ENCODE data around the gene YY1. TPM values are rescaled to one million over a fixed set of nuclear protein-coding genes. Genes with fewer than 3 reads are reported as not detected.

The YY1 gene
- total RNA-seq, 1 experiment from 2014 or later, result 97.0 TPM

DNA sequence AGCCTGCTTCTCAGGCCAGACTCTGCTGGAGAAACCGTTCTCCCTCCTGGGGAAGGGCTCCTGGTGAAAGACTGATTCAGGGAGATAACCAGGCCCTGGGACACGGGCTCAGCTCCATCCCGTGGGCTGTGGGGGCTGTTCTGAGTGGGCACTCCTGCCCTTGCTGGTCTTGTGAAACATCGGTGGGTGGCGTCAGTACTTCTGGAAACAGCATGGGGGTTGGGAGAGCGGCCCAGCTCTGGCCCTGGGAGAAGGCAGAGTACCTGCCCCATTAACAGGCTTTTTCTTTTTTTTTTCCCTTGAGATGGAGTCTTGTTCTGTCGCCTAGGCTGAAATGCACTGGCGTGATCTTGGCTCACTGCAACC, 85.0 kb downstream of the YY1 start:
- Histone ChIP-seq H3K27ac (ENCODE audit: low read depth, low read length, poor library complexity, severe bottlenecking) (no peak overlapping the region), H3K27me3 (replicated peaks; ENCODE audit: insufficient read depth, low read depth, low read length, poor library complexity) (no peaks in the 10 kb centered on the region), H3K4me1 (ENCODE audit: insufficient read depth, low read length, poor library complexity, severe bottlenecking) (no peaks in the 10 kb centered on the region), H3K36me3 (ENCODE audit: insufficient read depth, low read length, poor library complexity, severe bottlenecking) (no peaks in the 10 kb centered on the region), H3K9me3 (ENCODE audit: low read depth, low read length, poor library complexity, severe bottlenecking) (no peaks in the 10 kb centered on the region), H3K4me3 (ENCODE audit: low read depth, low read length, poor library complexity, severe bottlenecking) (no peak overlapping the region)
- no peak for DNase-seq (ENCODE audit: low spot score)
- intact Hi-C loops (cut with micrococcal nuclease; ENCODE audit: unreplicated experiment), result no loop called here
- ChIA-PET POLR2A (ENCODE audit: low non-redundant PET) (no interaction called here), CTCF (no interaction called here)
- no TSS peak for BruUV-seq (replicated peaks)
- TF ChIP-seq EZH2 (IDR thresholded peaks at IDR 0.05; ENCODE audit: borderline replicate concordance, low read depth, low read length, poor library complexity, severe bottlenecking), result no peak

DNA sequence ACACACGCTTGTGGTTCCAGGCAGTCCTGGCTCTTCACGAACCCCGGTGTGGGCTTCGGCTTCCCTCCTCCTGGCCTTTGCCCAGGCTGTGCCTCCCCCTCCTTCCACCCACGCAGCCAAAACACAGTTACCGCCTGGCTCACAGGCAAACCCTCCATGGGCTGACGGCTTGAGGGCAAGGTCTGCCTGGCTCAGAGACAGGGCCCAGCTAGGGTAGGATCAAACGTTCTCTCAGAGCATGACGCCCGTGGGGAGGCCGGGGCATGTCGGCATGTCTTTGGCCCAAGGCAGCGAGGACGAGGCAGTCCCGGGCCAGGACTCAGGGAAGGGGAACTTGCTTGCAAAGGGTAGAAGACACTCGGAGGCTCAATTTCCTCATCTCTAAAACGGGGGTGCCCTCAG, 86.3 kb downstream of the YY1 start:
- POLR2A ChIA-PET (ENCODE audit: low non-redundant PET), result no interaction called here
- CTCF ChIA-PET, result no interaction called here
- Histone ChIP-seq H3K27ac (ENCODE audit: low read depth, low read length, poor library complexity, severe bottlenecking) (no peak overlapping the region), H3K9me3 (ENCODE audit: low read depth, low read length, poor library complexity, severe bottlenecking) (no peaks in the 10 kb centered on the region), H3K27me3 (replicated peaks; ENCODE audit: insufficient read depth, low read depth, low read length, poor library complexity) (no peaks in the 10 kb centered on the region), H3K4me3 (ENCODE audit: low read depth, low read length, poor library complexity, severe bottlenecking) (no peak overlapping the region), H3K4me1 (ENCODE audit: insufficient read depth, low read length, poor library complexity, severe bottlenecking) (no peaks in the 10 kb centered on the region), H3K36me3 (ENCODE audit: insufficient read depth, low read length, poor library complexity, severe bottlenecking) (no peaks in the 10 kb centered on the region)
- intact Hi-C loops (cut with micrococcal nuclease; ENCODE audit: unreplicated experiment), result no loop called here
- no peak for DNase-seq (ENCODE audit: low spot score)
- BruUV-seq (replicated peaks), result no TSS peak
- TF ChIP-seq, protein P1, sequence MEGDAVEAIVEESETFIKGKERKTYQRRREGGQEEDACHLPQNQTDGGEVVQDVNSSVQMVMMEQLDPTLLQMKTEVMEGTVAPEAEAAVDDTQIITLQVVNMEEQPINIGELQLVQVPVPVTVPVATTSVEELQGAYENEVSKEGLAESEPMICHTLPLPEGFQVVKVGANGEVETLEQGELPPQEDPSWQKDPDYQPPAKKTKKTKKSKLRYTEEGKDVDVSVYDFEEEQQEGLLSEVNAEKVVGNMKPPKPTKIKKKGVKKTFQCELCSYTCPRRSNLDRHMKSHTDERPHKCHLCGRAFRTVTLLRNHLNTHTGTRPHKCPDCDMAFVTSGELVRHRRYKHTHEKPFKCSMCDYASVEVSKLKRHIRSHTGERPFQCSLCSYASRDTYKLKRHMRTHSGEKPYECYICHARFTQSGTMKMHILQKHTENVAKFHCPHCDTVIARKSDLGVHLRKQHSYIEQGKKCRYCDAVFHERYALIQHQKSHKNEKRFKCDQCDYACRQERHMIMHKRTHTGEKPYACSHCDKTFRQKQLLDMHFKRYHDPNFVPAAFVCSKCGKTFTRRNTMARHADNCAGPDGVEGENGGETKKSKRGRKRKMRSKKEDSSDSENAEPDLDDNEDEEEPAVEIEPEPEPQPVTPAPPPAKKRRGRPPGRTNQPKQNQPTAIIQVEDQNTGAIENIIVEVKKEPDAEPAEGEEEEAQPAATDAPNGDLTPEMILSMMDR (conservative IDR thresholded peaks at IDR 0.05; ENCODE audit: low read depth, low read length), result no peak
- no peak for TF ChIP-seq EZH2 (IDR thresholded peaks at IDR 0.05; ENCODE audit: borderline replicate concordance, low read depth, low read length, poor library complexity, severe bottlenecking)

DNA sequence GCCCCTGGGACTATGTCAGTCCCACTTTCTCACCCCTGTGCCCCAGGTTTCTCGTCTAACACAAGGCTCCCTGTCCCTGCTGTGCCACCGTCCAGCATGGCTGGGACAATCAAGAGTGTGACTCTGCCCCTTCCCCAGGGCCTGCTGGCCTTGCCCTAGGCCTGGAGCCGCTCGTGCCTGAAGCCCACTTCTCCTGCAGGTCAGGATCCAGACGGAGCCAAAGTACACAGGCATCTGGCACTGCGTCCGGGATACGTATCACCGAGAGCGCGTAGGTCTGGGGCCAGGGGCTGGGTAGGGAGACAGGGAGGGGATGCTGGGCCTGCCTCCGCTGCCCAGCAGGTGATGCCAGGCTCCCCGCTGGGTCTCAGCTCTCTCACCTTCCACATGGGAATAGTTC, 87.0 kb downstream of the YY1 start:
- Histone ChIP-seq H3K4me1 (ENCODE audit: insufficient read depth, low read length, poor library complexity, severe bottlenecking) (no peaks in the 10 kb centered on the region), H3K36me3 (ENCODE audit: insufficient read depth, low read length, poor library complexity, severe bottlenecking) (no peaks in the 10 kb centered on the region), H3K4me3 (ENCODE audit: low read depth, low read length, poor library complexity, severe bottlenecking) (no peak overlapping the region), H3K27me3 (replicated peaks; ENCODE audit: insufficient read depth, low read depth, low read length, poor library complexity) (no peaks in the 10 kb centered on the region), H3K9me3 (ENCODE audit: low read depth, low read length, poor library complexity, severe bottlenecking) (no peaks in the 10 kb centered on the region), H3K27ac (ENCODE audit: low read depth, low read length, poor library complexity, severe bottlenecking) (no peak overlapping the region)
- no peak for DNase-seq (ENCODE audit: low spot score)
- ChIA-PET CTCF (no interaction called here), POLR2A (ENCODE audit: low non-redundant PET) (no interaction called here)
- intact Hi-C loops (cut with micrococcal nuclease; ENCODE audit: unreplicated experiment), result no loop called here
- TF ChIP-seq, protein P1 (conservative IDR thresholded peaks at IDR 0.05; ENCODE audit: low read depth, low read length), result no peak
- TF ChIP-seq EZH2 (IDR thresholded peaks at IDR 0.05; ENCODE audit: borderline replicate concordance, low read depth, low read length, poor library complexity, severe bottlenecking), result no peak
- BruUV-seq (replicated peaks), result no TSS peak

DNA sequence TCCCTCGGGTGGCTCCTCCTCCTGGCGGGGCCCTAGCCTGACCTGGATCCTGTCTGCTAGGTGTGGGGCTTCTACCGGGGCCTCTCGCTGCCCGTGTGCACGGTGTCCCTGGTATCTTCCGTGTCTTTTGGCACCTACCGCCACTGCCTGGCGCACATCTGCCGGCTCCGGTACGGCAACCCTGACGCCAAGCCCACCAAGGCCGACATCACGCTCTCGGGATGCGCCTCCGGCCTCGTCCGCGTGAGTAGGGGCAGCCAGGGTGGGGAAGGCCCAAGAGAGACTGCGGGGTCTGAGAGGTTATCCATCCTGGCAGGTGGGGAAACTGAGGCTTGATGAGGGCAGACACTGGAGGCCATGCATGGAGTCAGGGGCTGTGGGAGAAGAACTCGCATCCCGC, 88.2 kb downstream of the YY1 start:
- Histone ChIP-seq H3K9me3 (ENCODE audit: low read depth, low read length, poor library complexity, severe bottlenecking) (no peaks in the 10 kb centered on the region), H3K4me3 (ENCODE audit: low read depth, low read length, poor library complexity, severe bottlenecking) (no peak overlapping the region), H3K27me3 (replicated peaks; ENCODE audit: insufficient read depth, low read depth, low read length, poor library complexity) (no peaks in the 10 kb centered on the region), H3K4me1 (ENCODE audit: insufficient read depth, low read length, poor library complexity, severe bottlenecking) (no peaks in the 10 kb centered on the region), H3K27ac (ENCODE audit: low read depth, low read length, poor library complexity, severe bottlenecking) (no peak overlapping the region), H3K36me3 (ENCODE audit: insufficient read depth, low read length, poor library complexity, severe bottlenecking) (no peaks in the 10 kb centered on the region)
- TF ChIP-seq EZH2 (IDR thresholded peaks at IDR 0.05; ENCODE audit: borderline replicate concordance, low read depth, low read length, poor library complexity, severe bottlenecking), result no peak
- TF ChIP-seq, protein P1 (conservative IDR thresholded peaks at IDR 0.05; ENCODE audit: low read depth, low read length), result no peak
- CTCF ChIA-PET, result no interaction called here
- DNase-seq (ENCODE audit: low spot score), result no peak
- intact Hi-C loops (cut with micrococcal nuclease; ENCODE audit: unreplicated experiment), result no loop called here
- BruUV-seq (replicated peaks), result no TSS peak
- POLR2A ChIA-PET (ENCODE audit: low non-redundant PET), result no interaction called here
